Limb (tissue), 2 donors: ENCODE data around the gene GRIN2C.

Source experiments
- DNase-seq, 2 donors: peaks; one replicate each; pipeline ENCODE4 v3.0.0-alpha.2; 2016; ENCODE audit errors: extremely low spot score in 2 of 2

Gene GRIN2C

DNA sequence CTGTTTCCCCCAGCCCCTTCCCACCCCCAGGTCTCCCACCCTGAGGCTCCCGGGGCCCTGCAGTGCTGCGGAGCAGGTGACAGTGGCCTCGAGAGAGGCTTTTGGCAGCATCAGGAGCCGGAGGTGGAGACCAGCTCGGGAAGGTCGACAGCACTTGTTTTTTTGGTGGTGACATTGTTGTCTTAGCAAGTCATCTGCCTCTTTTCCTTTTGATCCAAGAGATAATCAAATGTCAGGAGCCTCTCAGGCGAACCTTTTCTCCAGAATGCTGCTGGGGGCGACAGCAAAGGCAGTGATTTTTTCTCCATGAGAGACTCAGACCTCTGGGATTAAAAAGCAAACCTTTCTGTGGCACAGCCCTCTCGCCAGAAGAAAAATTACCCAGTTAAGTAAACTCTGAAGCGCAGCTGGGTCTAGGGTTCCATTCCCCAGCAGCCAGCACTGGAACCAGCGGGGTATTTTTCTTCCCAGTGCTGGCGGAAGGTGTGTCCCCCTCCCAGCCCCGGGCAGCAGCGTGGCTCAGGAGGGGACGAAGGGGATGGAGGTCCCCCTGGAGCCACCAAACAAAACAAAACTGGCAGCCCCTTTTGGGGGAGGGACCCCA lies 37.2 kb downstream of the GRIN2C start:
- DNase-seq: no peak

DNA sequence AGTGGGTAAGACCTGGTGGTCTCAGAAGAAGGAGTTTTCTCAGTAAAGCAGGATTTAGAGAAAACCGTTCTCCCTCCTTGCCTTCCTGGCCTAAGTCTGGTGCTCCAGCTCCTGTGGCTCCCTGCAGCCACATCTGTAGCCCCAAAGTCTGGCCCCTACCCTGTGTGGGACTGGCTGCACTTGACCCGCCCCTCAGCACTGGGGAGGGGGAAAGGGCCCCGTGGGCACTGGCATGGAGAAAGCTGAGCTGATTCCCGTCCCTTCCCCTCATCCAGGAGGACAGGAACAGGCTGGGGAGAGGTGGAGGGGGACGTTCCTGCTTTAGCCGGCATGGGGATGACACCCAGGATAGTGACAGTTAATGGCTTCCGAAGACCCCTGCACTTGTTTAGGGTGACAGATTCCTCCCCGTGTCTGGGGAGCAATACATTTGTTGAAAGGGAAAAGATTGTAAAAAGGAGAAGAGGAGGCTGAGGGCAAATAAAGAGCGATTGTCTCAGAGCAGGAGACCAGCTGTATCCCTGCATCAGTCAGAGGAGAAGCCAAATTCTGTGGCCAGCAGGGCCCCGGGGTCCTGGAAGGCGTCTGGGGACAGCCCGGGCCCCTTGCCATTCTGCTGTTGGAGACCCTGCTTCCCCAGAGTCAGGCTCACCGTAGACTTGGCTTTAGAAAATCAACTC lies 37.9 kb downstream of the GRIN2C start:
- DNase-seq: no peak

DNA sequence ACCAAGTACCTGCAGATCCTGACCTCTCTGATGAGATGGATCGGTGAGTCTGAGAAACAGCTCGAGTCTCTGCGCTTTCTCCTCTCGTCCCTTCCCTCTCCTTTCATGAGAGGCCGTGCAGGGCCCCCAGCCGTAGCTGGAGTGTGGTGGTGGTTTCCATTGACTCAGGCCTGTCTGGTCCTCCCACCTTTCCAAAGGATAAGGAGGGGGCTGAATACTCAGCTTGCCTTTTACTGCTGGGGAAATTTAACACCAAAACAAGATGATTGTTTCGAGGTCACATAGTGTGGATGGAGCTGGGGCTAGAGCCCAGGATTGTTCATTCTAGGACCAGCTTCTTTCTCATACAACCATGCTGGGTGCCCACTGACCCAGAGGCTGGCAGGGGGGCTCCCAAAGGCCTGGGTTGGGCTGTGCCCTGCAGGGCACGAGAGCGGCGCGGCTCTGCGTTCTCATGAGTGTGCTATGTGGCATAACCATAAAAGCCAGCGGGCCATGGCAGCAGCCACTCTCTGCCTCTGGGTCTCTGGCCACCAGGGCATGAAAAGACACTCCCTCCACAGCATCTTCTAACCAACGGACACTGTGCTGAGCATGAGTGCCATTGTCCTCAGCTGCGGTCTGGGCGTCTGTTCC lies 39.8 kb downstream of the GRIN2C start:
- DNase-seq: no peak

GRCh38 chr17:74818291-74818938 lies 41.3 kb downstream of the GRIN2C start:
- DNase-seq: no peak

DNA sequence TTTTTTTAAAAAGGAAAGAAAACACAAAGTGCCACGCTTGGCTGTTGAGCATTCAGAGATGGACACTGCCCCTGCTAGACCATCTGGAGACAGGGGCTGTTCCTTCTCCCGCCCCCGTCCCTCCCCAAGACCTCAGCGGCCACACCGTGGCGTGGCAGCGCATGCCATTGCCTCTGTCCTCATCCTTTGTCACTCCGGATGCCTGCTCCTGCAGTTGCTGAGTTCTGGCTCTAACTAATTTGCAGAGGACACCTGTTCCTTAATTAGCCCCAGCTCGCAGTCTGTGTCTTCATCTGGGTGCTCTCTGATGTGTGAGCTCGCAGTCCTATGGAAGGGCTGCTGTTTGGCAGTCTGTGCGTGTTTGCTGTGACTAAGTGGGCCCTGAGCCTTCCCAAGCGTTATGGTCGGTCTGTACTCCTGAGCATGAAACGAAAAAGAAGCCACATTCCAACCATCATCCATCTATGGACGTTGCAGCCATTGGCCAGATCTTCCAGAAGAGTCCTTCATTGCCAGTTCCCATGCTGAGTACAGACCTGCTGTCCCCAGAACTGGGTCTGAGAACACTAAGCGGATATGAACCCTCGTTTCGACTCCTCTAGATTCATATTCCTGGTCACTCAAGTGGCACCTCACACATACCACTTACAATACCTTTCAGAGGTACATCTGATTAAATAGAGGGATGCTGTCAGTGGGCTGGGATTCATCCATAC lies 42.6 kb downstream of the GRIN2C start:
- no peak for DNase-seq

DNA sequence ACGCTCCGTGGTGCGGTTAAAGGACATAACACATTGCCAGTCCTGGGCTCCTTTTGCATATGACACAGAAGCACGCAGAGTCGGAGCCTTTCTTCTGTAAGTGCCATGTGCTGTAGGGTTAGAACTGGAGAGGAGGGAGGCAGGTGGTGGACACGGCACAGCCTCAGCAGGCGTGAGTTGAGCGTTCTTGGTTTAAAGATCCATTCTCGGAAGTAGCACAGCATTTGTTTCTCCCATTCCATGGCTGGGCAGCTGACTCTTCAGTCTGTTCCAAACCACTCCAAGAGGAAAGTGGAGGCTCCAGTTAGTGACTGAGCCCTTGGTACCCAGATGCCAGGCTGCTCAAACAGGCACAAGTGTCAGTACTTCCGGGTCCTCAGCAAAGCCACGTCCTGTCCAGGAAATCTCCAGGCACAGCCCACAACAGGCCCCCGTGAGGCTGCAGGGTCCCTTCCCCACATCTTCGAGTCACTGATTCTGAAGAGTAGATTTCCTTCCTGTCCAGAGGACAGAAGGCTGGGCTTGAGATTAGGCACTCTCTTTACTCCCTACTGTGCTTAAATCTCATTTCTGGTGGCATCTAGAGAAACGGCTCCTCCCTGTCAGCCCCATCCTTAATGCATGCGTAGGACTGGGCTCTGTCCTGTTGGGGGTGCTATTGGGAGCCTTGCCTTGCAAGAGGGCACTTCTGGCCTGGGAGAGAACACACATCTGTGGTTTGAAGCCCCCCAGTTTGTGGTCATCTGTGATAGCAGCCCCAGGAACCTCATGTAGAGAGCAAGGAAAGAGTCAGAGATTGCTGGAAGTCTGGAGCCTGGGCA lies 43.9 kb downstream of the GRIN2C start:
- no peak for DNase-seq

DNA sequence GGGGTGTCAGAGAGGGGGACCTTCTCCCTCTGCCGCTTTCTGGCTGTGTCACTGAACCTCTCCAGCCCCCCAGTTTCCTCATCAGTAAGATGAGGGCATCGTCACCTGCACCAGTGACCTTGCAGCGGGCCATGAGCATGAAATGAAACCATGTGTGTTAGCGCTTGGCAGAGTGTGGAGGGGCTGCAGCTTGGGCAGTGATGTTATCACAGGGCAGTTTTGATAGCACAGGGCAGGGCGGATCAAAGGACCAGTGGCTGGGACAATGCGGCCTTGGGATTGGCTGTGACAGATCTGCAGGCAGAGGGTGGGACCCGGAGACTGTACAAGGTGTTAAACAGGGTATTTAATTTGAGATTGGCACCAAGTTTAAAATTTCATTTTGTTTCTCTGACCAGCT lies 44.6 kb downstream of the GRIN2C start:
- no peak for DNase-seq

- DNase-seq: no peak
Measured at GRCh38 chr17:74814453-74814852, 45.2 kb downstream of the GRIN2C start.

GRCh38 chr17:74812109-74813009 lies 47.3 kb downstream of the GRIN2C start:
- DNase-seq: no peak

DNA sequence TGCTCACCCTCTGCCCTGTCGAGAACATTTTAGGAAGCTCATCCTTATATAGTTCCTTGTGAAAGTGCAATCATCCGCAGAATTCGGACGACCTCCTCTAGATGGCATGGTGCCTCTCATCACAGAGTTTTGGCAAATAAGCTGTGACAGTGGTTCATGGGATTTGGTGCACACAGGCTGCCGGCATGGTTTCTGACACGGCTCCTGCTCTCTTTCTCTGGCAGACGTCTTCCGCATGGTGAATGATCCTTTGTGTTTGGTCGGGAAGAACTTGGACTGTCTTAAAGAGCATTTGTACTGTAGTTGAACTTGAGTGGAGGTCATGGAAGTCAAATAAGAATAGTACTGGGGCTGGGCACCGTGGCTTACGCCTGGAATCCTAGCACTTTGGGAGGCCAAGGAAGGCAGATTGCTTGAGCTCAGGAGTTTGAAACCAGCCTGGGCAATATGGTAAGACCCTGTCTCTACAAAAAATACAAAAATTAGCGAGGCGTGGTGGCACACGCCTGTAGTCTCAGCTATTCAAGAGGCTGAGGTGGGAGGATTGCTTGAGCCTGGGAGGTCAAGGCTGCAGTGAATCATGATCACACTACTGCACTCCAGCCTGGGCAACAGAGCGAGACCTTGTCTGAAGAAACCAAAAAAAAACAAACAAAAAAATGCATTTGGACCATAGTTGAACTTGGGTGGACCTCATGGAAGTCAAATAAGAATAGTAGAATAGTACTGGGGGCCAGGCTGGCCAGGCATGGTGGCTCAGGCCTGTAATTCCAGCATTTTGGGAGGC lies 48.8 kb downstream of the GRIN2C start:
- DNase-seq: no peak

GRCh38 chr17:74808714-74809430 lies 50.8 kb downstream of the GRIN2C start:
- no peak for DNase-seq

DNA sequence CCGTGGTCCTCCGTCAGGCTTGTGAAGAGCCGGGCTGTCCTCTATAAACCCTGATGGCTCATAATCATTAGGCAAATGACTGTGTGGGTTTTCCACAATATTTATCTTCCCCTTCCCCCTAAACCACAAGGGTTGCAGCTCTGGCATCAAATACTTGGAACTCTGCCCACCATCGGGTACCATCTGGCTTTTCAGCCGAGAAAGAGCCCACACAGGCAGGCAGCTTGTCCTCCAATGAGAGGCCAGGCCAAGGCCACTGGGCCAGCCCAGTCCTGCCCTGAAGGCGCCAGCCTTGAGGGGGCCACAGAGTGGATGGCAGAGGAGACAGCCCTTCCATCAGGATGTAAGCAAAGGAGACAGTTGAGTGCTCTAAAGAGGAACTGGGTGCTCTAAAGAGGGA lies 51.8 kb downstream of the GRIN2C start:
- DNase-seq: peak in 1 of 2 donors; percentile 57

GRCh38 chr17:74807441-74807840 lies 52.2 kb downstream of the GRIN2C start:
- no peak for DNase-seq

- no peak for DNase-seq
Measured at GRCh38 chr17:74806334-74806733, 53.4 kb downstream of the GRIN2C start.

DNA sequence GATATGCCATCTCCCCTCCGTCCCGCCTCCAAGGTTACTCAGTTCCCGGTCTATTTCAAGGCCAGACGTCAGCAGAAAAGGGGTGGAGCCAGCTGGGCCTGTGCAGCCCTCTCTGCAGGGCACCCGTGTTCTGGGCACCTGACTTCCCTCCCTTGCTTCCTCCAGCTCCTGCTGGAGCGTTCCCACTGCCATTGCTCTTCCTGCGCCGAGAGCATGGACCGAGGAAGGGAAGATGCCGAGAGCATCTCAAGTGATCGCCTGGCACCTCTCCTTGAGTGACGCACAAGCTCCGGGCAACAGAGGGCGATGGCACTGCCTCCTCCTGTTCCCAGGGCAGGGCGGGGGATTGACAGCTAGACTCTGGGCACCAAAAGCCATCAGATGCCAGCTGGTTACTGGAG lies 54.1 kb downstream of the GRIN2C start:
- no peak for DNase-seq

DNA sequence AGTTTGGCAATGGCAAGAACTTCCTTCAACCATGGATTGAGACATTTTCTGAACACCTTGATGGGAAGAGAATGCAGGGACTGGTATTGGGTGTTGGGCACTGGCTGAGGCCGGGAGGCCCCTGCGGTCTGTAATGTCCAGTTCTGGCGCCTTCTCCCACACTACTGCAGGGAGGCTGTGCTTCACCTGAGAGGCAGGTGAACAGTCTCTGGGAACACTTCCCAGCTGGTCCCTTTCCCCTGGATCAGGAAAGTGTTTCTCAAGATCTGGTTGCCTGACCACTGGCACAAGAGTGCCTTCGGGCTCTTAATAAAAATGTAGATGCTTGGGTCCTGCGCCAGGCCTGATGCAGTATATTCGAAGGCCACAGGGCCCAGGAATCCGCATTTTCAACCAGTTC lies 55.0 kb downstream of the GRIN2C start:
- no peak for DNase-seq

GRCh38 chr17:74803971-74804370 lies 55.7 kb downstream of the GRIN2C start:
- no peak for DNase-seq

- DNase-seq: no peak
Measured at GRCh38 chr17:74803388-74803930, 56.2 kb downstream of the GRIN2C start.
